Stimulated activated naive CD4-positive, alpha-beta T cell treated with Interleukin-2 at 50 U/mL for 16 hours (primary cell): ENCODE measurements around the gene UGT1A10.
"Not testable (repeated sequence)": the region's sequence is repeated elsewhere in the genome, so short reads cannot be mapped to it uniquely, and the experiment has no call there.

Experiments used
- DNase-seq: peaks from one replicate; lab custom pipeline; 2025; lab: John Stamatoyannopoulos, UW

Gene UGT1A10

GRCh38 chr2:233743464-233744259 is 107.4 kb downstream of the UGT1A10 start:
- DNase-seq: no peak

GRCh38 chr2:233745073-233745755 is 109.0 kb downstream of the UGT1A10 start:
- DNase-seq: no peak

- not testable (repeated sequence) for DNase-seq
Measured at GRCh38 chr2:233745838-233746237, 109.6 kb downstream of the UGT1A10 start.

GRCh38 chr2:233746475-233747282 is 110.4 kb downstream of the UGT1A10 start:
- no peak for DNase-seq

- no peak for DNase-seq
Measured at GRCh38 chr2:233747283-233747544, 111.0 kb downstream of the UGT1A10 start.

- DNase-seq: not testable (repeated sequence)
Measured at GRCh38 chr2:233750689-233751088, 114.4 kb downstream of the UGT1A10 start.

GRCh38 chr2:233751212-233752009 is 115.2 kb downstream of the UGT1A10 start:
- not testable (repeated sequence) for DNase-seq

- no peak for DNase-seq
Measured at GRCh38 chr2:233754872-233755611, 118.8 kb downstream of the UGT1A10 start.

GRCh38 chr2:233756429-233757081 is 120.3 kb downstream of the UGT1A10 start:
- no peak for DNase-seq

GRCh38 chr2:233758141-233758540 is 121.9 kb downstream of the UGT1A10 start:
- no peak for DNase-seq

GRCh38 chr2:233758849-233759248 is 122.6 kb downstream of the UGT1A10 start:
- DNase-seq: no peak

GRCh38 chr2:233760043-233760442 is 123.8 kb downstream of the UGT1A10 start, which contains the start of gene UGT1A1:
Gene UGT1A1, plus strand, starts transcription at chr2:233760270. Its CDS starts 18 bp downstream, at chr2:233760288.
- no peak for DNase-seq

- no peak for DNase-seq
Measured at GRCh38 chr2:233761040-233761769, 125.0 kb downstream of the UGT1A10 start.

- no peak for DNase-seq
Measured at GRCh38 chr2:233764264-233764663, 128.0 kb downstream of the UGT1A10 start.

- DNase-seq: no peak
Measured at GRCh38 chr2:233764761-233765160, 128.5 kb downstream of the UGT1A10 start.

- DNase-seq: no peak
Measured at GRCh38 chr2:233766416-233766815, 130.2 kb downstream of the UGT1A10 start.

GRCh38 chr2:233768076-233768475 is 131.8 kb downstream of the UGT1A10 start:
- DNase-seq: no peak

- no peak for DNase-seq
Measured at GRCh38 chr2:233769260-233769659, 133.0 kb downstream of the UGT1A10 start.

GRCh38 chr2:233772153-233772552 is 135.9 kb downstream of the UGT1A10 start:
- DNase-seq: no peak

- no peak for DNase-seq
Measured at GRCh38 chr2:233772583-233772982, 136.3 kb downstream of the UGT1A10 start.
